ENCODE data around the gene ARID5B.

ARID5B gene

DNA sequence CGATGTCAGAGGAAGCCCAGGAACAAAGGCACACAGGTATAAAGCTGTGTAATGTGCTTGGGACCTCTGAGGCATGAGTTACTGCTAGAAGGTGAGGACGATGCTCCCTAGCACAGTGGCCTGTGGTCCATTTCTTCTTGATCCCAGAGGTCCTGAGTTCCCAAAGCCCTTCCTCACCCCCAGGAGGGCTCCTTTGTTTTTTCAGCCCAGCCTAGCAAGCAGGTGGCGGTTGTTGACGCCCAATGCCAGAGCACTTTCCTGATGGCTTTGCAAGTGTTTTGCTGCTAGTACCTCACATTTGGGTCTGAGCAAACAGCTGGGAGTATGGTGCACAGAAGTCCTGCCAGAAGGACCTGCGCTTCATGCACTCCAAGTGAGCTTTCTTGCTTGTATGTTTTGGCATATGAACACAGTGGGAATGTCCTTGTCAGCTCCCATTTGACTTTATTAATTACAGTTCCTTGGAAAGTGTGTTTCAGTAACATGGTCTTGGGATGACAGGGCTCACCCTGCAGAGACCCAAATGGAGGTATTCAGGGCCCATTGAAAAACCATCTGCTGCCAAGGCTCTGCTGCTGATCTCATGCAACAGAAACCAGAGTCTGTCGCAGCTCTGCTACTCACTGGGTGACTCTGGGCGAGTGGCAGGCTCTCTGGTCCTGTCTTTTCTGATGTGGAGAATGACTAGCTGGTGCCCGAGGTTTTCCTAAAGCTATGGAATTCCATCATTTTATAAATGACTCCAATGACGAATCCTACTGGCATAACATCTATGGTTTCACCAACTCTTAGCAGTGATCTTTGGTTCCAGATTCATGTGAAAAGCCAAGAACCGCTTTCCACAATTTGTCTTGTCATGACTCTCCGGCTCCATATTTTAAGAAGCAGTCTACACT lies 134.9 kb downstream of the ARID5B start:
- DNase-seq (ENCODE audit: low read depth): no peak

DNA sequence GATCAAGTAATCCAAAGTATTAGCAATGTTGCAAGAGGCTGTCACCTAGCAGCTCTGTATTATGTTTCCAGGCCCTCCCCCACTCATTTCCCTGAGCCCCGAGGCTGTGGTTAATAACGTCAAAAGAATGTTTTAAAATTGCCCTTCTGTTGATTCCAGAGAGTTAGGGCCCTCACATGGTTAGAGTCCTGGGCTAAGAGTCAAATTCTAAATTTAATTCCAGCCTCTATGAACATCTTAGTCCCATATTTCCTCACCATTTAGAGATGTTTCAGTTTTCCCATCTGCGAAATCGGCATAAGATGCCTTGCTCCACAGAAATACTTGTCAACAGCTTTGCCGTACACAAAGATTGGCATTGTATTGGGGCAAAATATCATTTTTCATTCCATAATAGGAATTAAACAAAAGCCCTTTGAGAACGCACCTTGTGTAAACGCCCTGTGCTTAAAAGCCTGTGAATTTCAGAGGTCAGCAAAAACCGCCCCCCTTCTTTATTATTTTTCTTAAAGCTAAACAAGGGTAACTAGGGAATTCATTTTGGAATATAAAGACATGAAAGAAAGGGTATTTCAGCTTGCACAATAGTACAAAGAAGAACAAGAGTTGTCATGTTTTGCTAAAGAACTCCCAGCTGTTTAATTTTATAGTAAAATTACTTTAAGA lies 135.8 kb downstream of the ARID5B start:
- DNase-seq (ENCODE audit: low read depth): no peak

DNA sequence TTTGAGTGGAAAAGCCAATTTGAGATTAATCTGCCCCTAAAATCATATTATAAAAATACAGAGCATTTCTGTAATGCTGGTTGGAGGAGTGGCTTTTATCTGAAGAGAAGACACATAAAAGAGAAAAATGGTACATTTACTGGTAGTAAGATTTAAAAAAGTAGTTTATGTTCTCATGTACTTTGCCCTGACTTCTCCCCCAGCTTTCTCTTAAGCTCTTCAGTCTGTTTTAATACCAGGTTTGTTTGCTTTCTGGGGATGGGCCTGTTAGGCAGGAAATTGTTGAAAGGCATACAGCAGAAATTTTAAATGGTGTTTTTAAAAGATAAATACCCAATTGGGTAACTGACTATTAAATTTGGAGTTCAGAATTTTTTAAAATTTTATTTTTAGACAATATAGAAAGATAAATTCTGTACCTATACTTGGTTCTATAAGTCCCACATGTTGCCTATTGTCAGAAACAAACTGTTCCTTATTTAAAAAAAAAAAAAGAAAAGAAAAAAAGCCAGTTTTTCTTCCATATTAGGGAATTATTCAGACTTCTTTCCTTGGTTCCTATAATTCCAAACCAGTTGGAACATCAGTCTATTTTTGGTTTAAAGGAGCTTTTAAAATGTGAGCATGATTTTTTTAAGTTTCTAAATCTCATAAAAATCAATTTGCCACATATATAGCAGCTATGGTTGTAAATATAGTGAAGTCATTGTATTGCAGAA lies 136.6 kb downstream of the ARID5B start:
- DNase-seq (ENCODE audit: low read depth): no peak

DNA sequence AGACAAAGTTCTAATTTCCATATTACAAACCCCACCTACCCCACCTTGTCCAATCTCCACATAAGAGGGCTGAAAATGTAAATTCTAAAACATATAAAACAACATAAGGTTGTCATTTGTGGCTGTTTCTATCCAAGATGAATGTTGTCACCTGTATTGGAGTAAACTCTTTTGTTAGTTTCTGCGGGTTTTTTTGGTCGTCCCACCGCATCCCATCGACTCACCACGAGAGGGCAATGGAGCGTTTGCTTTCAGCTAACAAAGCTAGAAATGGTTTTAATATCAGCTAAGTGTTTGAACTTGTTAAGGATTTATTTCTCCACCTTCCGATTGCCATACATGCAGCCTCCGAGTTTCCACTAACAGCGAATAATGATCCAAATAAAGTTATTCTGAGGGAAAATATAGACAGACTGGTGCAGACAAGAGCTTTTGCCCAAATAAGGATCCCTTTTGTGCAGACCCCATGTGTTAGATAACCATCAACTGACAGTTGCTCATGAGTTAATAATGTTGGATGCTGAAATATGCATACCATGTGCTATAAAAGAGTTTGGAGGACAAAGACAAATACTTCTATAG lies 137.2 kb downstream of the ARID5B start:
- no peak for DNase-seq (ENCODE audit: low read depth)

DNA sequence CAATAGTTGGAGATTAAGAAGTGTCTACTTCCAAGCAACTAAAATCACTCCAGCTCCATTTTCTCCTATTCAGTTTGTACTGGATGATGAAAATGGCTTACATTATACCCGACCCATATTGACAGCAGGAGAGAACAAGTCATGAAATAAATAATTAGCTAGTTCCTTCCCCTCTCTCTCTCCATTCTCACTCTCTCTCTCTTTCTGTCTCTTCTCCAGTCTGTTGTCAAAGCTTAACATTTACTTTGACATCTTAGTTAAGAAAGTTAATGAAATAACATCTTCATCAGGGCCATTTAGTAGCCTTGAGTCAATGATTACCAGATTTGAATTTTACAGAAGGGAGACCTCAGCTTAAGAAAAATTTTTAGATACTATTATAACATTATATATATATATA lies 138.5 kb downstream of the ARID5B start:
- DNase-seq (ENCODE audit: low read depth): no peak

DNA sequence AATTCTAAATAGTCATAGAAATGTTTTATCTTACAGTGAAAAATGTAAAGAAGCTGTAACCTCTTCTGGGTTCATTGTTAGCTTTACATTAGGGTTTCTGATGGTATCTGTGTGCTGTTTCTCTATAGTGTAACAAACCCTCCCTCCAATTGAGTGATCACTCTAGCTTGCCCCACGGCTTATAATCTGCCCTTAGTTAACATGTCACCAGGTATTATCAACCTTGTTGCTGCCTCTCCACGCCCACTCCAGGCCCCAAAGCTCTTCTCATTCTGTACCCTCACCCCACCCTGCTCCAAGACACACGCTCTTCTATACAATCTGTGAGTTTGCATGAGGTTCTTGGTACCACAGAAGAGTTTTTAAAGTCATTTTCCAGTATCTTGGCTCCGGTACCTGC lies 139.4 kb downstream of the ARID5B start:
- DNase-seq (ENCODE audit: low read depth): no peak

DNA sequence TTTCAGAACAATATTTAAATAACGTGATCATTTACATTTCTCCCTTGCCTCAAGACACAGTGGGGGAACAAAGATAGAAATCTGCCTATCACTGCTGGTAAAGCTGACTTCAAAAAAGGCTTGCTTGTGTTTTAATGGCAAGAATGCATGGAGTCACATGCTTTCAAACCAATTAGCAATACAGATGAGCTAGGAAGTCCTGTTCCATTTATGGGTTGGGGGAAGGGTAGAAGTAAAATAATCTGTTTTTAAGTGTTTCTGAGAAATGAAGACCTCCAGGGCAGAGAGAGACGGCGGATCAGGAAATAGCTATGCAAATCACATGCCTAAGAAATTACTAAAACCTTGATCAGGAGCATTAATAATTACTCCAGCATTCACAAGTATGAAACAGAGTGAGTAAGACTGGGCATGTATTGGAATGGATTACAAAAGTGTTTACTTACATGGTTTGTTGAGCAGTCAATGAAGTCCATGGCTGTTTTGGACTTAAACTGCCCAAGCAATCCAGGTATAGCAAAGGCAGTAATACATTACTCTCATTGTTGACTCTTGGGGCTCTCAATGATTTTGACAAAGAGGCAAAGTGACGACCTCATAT lies 142.0 kb downstream of the ARID5B start:
- DNase-seq (ENCODE audit: low read depth): no peak

DNA sequence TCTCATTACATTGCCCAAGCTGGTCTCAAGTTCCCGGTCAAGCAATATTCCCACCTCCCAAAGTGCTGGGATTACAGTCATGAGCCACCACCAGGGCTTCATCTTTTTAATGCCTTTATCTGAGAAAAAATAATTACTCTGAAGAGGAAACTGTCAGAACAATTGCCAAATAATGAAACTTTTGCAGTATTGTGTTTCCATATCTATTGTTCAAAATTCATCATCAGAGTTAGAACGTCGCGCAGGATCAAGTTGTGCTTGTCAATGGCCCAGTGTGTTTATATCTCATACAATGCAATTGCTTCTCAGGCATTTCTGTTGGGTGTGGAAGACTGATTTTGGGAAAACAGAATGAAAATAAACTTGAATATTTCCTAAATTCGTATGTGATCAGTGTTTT lies 143.1 kb downstream of the ARID5B start:
- DNase-seq (ENCODE audit: low read depth): no peak

DNA sequence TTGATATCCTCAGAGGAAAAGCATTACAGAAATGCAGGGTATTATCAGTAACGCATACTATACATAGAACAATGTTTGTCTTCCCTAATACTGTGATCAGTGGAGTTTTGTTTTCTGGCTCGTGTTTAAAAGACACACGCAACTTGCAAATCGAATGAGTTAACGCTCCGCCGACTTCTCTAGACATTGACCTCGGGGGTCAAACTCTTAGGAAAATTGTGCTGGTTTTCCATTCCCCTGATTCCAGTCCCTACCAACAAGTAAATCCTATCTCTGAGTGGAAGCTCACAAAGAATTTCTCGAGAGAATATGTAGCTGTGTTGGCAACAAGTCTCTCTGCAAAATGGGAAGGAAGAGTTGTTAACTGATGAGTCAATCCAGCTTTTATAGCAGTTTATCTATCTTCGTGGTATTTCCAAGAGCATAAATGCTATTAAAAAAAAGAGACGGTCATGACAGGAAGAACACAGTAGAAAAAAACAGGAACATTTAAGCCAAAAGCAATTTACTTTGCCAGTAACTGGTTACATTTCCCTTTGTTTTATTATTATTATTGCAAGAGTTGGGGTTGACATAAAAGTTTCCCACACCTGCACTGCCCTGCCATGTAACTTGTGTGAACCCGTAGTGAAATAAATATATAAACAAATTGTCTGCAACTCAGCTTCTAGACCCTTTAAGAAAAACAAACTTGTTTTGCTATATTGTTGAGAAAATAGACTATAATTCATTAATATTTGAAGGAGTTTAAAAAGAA lies 144.4 kb downstream of the ARID5B start:
- no peak for DNase-seq (ENCODE audit: low read depth)

DNA sequence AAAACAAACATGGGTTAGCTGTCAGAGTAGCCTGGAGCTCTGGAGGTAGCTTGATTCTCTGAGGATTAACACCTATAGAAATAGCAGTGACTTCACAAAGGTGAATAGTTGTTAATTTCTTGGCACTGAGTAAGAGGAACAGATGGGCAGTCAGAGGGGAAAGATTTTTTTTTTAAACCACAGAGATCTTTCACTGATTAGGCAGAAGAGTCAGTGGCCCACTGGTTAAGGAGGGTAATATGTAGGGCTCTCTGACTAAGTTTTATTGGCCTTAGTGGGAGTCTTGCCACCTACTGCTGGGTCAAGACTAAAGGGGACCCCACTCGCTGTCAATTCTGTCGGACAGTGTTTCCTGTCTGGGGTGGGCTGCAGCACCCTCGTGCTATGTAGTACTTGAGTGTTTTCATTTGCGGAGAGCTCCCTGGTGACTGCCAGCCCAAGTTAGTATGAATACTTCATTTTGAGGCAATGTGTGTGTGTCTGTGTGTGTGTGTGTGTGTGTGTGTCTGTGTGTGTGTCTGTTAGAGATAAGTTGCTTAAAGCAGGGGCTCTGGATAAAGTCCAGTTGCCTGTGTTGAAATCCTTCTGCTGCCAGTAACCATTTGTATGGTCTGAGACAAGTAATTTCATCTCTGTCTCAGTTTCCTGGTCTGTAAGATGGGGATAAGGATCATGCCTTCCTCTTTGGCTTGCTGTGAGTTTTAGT lies 145.2 kb downstream of the ARID5B start:
- DNase-seq (ENCODE audit: low read depth): no peak

DNA sequence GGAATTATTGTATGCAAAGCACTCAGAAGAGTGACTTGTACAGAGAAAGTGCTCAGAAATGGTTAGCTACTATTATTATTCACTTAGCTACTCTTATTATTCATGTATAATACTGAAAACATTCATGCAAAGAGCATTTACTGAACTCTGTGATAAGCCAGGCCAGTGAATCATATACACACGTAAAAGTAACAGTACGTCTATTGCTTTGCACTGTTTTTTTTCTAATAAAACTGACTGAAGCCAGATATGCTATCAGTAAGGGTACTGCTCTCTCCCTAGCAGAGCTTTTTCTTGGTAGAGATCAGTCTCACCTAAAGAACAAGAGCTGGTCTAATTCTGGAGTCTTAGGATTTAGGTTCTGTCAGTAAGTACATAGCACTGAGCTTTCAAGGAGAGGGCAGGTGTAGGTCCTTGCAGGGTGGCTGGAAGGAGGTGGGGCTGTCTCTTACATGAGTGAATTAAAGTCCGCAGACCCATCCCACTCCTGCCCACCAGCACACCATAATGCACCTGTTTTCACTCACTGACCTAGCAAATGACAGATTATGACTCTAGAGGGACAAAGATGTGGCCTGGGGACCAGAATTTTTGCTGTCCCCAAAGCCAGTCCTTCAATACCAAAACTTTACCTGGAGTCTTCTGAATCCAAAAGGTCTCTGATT lies 145.9 kb downstream of the ARID5B start:
- DNase-seq (ENCODE audit: low read depth): no peak

DNA sequence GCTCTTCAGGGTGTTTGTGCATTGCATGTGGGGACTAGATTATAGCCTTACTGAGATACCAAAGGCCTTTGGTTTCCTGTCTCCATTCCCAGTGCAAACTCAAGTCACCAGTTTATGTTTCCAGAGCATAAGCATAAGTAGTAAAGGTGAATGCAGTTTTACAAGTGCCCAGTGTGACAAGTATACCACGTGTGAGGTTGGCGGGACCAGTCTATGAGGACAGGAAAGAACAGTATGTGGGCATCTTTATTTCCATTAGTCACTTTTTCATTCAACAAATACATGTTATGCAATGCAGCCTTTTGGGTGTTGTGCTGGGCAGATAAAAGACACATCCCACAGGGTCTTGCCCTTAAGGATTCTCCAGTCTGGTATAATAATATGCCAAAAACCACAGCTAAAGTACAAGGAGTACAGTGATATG lies 146.5 kb downstream of the ARID5B start:
- DNase-seq (ENCODE audit: low read depth): no peak

DNA sequence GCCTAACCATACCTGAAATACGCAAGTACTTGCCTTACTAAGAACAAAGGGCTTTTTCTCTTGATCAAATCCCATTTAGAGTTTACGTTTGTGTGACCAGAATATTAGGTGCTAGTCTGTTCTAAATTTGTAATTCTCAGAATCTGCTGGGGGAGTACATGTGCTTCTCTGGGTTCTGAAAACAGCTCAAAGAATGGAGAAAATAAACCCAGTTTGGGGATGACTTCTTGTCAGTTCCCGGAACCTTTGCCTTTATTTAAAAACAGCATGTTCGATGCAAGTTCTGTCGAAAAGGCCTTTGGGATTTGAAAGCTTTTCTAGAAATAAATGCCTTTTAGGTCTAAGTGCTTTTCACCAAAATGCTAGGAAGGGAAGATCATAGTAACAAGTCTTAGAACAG lies 147.0 kb downstream of the ARID5B start:
- no peak for DNase-seq (ENCODE audit: low read depth)

DNA sequence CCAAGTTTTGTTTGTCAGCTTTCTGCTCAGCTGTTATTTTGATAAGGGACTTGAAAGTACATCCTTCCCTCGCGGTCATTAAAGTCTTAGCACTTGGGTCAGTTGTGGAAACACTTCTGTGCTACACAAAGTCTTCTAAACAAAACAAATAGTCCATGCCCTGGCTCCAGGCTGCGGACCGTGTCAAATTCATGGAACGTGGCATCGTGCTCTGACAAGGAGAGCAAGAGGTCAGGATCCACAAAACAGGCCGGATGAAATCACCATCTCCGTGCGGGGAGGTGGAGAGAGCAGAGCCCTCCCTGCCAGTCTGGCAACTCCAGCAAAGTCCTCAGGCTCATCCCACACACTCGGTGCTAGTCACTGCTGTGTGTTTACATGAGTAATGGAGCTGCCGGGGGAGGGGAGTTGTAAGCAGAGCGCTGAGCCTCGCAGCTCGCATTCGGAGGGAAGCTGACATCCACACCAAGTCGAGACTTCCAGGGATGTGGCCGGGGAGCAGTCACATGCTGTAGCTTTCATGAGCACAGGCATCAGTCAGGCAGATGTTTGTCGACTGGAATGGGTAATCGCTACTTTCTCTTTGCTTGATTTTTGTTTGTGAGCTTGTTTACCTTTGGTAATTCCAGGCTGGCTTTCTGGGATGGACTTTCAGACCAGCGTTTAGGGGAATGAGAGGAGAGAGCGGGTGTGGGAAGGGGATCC lies 147.6 kb downstream of the ARID5B start:
- no peak for DNase-seq (ENCODE audit: low read depth)

DNA sequence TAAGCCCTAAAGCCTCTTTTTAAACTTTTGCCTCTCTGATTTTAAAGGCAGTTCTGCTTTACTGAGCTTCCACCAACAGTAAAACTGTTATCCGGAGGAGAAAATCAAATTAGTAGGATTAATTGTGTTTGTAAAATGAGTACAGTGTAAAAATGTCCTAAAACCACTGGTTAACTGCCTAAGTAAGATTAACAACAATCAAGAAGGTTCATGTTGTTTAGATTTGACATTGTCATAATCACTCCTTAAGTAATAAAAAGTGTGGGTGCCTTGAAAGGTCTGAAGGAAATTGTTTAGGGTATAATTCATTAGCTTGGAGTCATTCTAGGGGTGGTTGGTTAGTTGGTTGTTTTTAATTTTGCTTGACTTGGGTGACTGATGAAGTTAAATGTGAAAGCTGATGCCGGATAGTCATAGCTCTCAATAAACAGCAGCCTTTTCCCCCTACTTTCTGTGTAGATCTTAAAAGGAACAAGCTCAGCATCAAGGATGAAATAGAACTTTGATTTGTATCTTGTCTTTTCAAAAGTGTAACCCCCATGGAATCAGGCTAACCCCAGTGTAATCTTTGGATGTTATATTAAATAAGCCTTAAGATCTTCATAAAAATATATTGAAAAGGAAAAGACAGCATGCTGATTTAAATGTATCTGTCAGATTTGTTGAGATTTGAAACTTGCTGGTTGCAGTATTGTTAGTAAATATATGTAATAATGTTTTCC lies 148.3 kb downstream of the ARID5B start:
- DNase-seq (ENCODE audit: low read depth): no peak

DNA sequence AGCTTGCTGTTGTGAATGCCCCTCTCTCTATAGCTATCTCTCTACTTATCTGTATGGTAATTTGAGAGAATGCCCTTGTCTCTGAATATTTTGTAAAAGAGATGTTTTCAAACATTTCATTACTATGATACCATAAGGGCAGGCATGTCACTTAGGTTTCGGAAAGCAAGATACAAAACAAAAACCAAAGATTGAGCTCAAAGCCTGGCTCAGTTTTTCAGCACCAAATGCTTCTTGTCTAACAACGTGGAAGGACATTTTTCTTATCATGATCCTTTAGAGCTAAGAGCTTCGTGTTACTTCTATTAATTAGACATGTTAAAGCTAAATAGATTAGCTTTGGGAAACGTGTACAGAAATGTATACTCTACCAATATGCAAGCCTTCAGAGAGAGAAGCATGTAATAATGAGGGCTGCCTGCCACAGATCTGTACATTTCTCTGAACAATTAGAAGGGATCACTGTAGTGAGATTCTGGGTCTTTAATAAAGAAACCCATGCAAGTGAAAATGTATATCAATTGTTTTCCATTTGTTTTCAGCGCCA lies 148.9 kb downstream of the ARID5B start:
- no peak for DNase-seq (ENCODE audit: low read depth)

DNA sequence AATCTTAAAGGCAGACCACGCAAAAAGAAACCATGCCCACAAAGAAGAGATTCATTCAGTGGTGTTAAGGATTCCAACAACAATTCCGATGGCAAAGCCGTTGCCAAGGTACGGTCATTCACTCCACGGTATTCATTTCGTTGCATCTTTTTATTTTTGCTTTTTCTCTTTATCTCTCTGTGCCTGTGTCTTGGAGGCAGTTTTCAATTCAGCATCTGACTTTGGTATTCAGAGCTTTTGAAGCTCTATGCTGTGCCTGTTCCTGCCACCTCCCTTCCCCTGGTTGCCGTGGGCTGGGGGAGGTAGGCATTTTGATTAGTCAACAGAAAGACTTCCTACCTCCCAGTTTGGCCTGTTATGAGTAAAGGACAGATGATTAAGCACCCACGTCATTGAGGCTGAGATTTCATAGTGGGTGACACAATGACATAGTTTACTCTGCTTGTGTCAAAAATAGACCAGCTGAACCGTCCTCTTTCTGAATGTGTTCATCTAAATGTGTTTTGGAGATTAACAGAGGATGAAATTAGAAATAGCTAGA lies 149.5 kb downstream of the ARID5B start:
- DNase-seq (ENCODE audit: low read depth): no peak

DNA sequence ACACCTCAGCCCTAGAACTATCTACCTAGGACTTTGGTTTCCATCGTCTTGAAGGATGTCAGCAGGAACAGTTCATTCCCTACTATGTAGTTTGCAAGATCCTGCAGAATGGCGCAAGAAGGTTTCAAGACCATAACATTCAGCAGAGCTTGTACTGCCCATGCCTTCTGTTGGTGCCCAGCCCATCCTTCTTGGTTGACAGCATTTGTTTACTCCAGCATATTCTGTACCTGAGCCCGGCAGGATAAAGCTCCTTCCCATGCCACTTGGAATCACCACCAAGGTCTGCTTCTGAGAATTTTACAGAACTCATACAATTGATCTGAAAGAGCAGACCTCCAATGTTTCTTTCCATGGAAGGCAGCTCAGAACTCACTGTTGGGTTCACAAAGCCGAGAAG lies 150.8 kb downstream of the ARID5B start:
- no peak for DNase-seq (ENCODE audit: low read depth)
